HG02852 (cell line): ENCODE results near the gene NAXE.
"Not testable (repeated sequence)": the region's sequence is repeated elsewhere in the genome, so short reads cannot be mapped to it uniquely, and the experiment has no call there.

Experiments used
- ATAC-seq: cut with Tn5 transposase; IDR thresholded peaks from one replicate; pipeline ENCODE4 v1.9.1; 2021; ENCODE audit warnings: mild to moderate bottlenecking, moderate library complexity; ENCODE audit not compliant: unreplicated experiment

Gene NAXE

GRCh38 chr1:156618853-156619581 is 27.4 kb downstream of the NAXE start, which contains the start of gene HAPLN2:
HAPLN2 (plus strand) TSS chr1:156619415; CDS start chr1:156623491, 4,076 bp downstream.
- no peak for ATAC-seq

- ATAC-seq: no peak
Measured at GRCh38 chr1:156619582-156619955, 28.0 kb downstream of the NAXE start.

DNA sequence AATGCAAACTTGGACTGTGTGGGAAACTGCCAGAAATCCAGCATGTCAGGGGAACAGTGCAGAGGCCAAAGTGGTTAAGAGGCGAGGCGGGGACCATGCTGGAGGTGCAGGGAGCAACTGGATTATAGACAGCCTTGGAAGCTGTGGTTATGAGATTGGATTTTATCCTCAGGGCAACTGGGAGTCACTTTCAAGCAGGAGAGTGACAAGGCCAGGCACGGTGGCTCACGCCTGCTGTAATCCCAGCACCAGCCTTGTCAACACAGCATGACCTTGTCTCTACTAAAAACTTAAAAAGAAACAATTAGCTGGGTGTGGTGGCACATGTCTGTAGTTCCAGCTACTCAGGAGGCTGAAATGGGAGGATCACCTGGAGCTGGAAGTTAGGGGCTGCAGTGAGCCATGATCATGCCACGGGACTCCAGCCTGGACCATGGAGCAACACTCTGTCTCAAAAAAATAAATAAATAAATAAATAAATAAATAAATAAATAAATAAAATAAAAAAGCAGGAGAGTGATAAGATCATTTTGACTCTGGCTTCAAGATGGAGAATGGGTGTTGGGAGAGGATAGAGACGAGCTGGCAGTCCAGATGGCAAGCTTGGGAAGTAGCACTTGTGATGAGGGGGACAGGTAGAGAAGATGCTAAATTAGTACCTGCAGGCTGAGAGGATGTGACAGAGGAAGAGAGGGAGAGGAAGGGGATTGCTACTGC is 31.2 kb downstream of the NAXE start:
- ATAC-seq: no peak

GRCh38 chr1:156623946-156624813 is 32.6 kb downstream of the NAXE start:
- ATAC-seq: no peak

DNA sequence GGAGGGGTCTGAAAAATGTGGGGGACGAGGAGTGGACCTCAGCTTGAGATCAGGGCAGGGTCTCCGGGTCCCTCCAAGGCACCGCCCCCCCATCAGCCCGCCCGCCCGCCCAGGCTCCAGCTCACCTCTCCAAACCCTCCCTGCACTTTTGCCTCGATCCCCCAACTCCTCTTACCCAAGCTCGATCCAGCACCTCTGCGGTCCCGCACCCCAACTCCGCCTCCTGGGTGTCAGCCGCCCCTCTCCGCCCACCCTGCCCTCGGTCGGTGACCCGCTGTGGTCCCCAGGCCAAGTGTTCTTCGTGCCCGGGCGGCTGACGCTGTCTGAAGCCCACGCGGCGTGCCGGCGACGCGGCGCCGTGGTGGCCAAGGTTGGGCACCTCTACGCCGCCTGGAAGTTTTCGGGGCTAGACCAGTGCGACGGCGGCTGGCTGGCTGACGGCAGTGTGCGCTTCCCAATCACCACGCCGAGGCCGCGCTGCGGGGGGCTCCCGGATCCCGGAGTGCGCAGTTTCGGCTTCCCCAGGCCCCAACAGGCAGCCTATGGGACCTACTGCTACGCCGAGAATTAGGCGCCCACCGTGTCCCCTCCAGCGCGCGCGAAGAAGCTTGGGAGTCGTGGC is 33.3 kb downstream of the NAXE start:
- ATAC-seq: no peak

GRCh38 chr1:156625436-156626078 is 34.0 kb downstream of the NAXE start:
- ATAC-seq: no peak

DNA sequence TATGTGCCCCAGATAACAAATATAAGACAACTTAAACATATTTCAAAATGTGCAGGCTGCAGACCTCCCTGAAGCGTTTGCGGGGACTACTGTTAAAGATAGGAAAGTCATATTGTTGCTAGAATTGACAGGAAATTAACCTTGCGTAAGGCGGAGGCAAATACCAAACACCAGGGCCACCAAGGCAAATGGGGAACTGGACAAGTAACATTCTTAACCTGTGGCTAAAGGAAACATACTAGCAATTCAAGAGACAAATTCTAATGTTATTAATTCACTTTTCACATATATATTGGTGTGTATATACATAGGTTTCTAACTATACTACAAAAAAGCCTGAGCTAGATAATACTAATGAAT is 34.5 kb downstream of the NAXE start:
- no peak for ATAC-seq

DNA sequence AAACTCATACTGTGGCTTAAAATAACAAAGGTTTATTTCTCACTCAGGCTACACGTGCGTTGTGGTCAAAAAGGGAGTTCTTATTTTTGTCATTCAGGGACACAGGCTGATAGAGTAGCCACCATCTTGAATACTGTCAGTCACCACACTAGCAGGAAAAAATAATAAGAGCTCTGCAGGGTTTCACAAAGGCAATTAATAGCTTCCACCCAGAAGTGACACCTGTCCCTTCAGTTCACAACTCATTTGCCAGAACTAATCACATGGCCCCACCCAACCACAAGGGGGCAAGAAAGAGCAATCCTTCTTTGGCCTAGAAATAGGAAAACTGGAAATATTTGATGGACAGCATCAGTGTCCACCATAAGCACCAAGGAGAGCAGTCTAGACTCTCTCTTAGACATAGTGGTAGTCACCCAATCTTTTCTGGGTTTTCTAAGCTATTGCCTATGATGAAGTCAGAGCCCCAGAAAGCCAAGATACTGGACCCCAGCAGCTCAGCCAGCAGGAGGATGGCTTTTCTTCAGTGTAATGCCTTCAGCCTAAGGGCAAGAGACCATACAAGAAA is 35.8 kb downstream of the NAXE start:
- no peak for ATAC-seq

GRCh38 chr1:156629823-156630449 is 38.4 kb downstream of the NAXE start:
- ATAC-seq: no peak

GRCh38 chr1:156631152-156631551 is 39.6 kb downstream of the NAXE start:
- ATAC-seq: not testable (repeated sequence)

GRCh38 chr1:156632355-156632754 is 40.8 kb downstream of the NAXE start:
- no peak for ATAC-seq

DNA sequence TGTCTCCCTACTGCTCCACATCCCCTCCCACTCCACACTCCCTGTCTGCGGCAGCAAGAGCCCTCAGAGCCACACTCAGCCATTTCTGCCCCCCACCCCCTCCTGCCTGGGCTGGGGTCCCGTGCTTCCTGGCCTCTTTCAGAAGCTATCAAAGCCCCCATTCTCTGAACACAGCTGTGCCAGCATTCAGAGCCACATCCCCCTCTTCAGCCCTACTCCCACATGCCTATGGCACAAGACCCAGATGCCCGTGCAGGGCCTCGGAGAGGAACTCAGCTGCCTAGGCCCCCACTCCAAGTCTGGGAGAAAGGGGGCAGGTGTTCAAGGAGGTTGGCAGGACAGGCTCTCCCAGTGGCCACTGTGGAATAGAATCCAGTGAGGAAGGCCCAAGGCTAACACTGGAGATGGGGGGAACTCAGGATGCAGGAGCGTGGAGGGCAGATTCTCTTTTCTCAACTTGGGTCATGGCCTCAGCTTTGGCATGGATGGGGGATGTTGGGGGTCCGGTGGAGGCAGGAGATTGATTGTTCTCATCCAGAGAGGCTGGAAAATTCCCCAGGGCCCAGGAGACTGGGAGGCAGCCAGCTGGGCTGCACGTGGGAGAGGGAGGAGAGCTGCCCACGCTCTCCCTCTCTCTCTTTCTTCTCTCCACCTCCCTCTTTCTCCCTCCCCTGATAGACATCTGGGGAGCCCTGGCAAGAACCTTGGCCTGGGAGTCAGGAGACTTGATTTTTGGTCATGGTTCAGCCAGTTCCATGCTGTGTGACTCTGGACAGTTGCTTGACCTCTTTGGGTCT is 46.8 kb downstream of the NAXE start:
- no peak for ATAC-seq

DNA sequence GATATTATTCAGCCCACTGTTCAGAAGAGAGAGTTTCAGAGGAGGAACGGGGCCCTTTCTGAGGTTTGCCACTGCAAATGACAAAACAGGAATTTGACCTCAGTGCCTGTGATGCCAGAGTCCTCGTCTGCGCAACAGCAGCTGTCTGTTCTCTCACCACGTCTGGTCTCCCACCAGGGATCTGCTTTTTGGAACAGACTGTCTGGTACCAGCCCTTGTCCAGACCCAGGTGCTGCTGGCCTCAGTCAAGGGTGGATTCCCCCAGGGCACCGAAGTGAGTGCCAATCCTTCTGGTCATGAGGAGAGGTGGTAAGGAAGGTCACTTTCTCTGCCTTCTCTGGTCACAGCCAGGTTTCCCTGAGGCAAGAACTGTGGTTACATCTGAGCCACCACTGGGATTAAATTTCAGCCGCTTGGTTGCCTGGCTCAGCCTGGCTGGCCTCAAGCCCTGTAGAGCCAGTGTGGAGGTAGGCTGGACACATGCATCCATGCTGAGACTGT is 48.1 kb downstream of the NAXE start:
- no peak for ATAC-seq

DNA sequence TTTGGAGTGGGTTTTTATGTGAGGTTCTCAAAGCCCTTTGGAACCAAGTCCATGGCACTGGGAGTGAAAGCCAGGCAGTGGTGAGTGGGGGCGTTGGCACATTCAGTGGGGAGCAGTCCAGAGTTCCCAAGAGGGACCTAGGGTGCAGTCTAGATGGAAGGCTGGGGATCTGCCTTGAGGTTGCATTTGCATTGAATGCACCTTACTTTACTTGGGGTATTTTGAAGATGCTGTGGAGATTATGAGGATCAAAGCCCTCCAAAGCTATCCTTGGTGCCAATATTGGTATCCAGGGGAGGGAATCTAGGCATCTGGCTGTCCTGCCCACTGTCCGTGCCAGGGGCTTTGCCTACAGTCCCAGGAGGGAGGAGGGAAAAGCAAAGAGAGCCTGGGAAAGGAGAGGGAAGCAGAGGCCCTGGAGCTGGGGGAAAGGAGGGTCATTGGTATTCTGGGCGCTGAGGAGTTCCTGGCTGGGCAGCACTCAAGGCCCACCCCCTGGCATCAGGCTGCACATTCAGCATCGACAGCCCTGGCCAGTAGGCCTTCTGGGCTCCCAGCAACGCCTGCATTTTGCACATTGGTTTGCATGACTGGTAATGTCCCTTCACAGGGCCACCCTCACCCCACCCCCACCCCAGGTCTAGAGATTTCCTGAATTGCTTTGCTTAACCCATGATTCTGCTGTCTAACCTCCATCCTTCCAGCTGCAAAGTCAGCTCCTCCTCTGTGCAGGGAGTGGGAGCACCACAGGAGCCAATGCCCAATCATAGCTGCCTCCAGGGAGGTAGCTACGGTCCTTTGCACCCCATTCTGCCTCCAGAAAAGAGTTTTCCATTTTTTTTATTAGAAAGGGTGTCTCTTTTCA is 49.5 kb downstream of the NAXE start:
- no peak for ATAC-seq

DNA sequence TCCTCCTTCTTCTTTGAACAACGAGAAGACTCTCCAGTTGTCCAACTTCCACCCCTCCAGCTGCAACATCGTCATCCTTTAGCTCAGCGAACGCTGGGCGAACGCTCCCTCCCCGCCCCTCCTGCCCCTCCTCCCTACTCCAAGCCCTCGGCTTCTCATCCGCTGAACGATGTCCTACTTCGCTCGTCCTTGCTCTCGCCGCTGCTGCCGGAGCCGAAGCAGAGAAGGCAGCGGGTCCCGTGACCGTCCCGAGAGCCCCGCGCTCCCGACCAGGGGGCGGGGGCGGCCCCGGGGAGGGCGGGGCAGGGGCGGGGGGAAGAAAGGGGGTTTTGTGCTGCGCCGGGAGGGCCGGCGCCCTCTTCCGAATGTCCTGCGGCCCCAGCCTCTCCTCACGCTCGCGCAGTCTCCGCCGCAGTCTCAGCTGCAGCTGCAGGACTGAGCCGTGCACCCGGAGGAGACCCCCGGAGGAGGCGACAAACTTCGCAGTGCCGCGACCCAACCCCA is 50.2 kb downstream of the NAXE start, which contains the start of gene BCAN:
BCAN (plus strand) TSS at position 357 of the 504 bp plus-strand sequence. CDS start 3,938 bp downstream, outside the sequence.
- no peak for ATAC-seq

DNA sequence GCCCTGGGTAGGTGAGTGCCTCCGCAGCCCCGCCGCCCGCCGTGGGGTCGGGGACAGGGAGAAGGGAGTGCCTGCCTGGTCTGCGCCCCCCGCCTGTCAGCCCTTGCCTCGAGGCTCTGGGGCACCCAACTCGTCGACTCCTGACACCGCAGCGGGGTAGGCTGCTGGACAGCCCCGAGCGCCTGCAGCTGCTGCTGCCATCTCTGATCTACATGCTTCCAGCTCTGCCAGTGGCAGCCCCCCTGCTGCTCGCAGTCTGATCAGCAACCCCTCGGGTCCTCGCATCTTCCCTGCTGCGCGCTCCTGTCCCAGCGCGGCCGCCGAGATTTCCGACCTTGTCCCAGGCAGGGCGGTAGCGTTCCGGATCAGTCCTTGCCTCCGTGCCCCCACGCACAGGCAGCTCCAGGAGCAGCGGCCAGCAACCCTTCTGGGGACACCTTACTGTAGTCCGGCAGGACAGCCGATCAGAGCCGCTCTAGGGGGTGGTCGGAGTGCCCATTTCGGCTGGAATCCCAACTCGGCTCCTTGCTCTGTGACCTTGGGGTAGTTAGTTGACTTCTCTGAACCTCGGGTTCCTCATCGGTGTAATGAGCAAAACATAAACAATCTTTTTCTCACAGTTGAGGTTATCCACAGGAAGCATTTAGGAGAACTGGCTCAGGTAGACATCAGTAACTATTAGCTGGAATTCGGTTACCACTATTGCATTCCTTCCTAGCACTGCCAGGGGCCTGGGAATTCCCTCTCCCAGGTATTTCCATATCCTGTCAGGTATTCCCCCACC is 50.9 kb downstream of the NAXE start:
- no peak for ATAC-seq
